IMR-90 (cell line): ENCODE data around the gene LPXN. TPM values are rescaled to one million over a fixed set of nuclear protein-coding genes. Genes with fewer than 3 reads are reported as not detected.

ENCODE experiments used
- ATAC-seq: fragments of 200-7000 bp; cut with Tn5 transposase; 2 replicates; pipeline ENCODE4 v1.9.1; 2020; ENCODE audit warnings: low read depth, mild to moderate bottlenecking, moderate library complexity
- BruUV-seq: library from RNA; stranded (reverse); fragments of 400-500 nt; replicated peaks from 2 replicates; lab custom pipeline; 2021; lab: Mats Ljungman, UMichigan
- CTCF ChIA-PET: fragments of 300-600 bp; formaldehyde crosslinking; extraction: SDS; loops from one replicate; lab custom pipeline; 2021; ENCODE audit warnings: antibody characterized with exemption; lab: Yijun Ruan, JAX
- POLR2A ChIA-PET: fragments of 300-600 bp; sonication (Branson Sonifier 250); formaldehyde crosslinking; loops from one replicate; lab custom pipeline; 2022; ENCODE audit warnings: antibody characterized with exemption; ENCODE audit not compliant: unreplicated experiment; lab: Charles Lee
- DNase-seq: peaks from one replicate; pipeline ENCODE4 v3.0.0; 2013
- H2AFZ ChIP-seq: replicated peaks from 2 replicates; pipeline ENCODE3; 2013; ENCODE audit warnings: low read length, mild to moderate bottlenecking; ENCODE audit not compliant: poor library complexity
- H2AK5ac ChIP-seq: 2 replicates; pipeline ENCODE4 v1.6.1; 2013; ENCODE audit warnings: low read depth, low read length, inconsistent platforms
- H2AK9ac ChIP-seq: replicated peaks from 2 replicates; pipeline ENCODE3; 2013; ENCODE audit warnings: mild to moderate bottlenecking, low read depth, low read length, moderate library complexity; ENCODE audit not compliant: poor library complexity
- H2BK120ac ChIP-seq: 2 replicates; pipeline ENCODE4 v1.6.1; 2013; ENCODE audit warnings: low read depth, low read length, inconsistent platforms
- H2BK15ac ChIP-seq: 3 replicates; pipeline ENCODE4 v1.6.1; 2013; ENCODE audit warnings: low read depth, low read length, inconsistent platforms
- H2BK20ac ChIP-seq: 2 replicates; pipeline ENCODE4 v1.6.1; 2013; ENCODE audit warnings: low read depth, mild to moderate bottlenecking, inconsistent platforms, low read length, moderate library complexity
- H2BK5ac ChIP-seq: 2 replicates; pipeline ENCODE4 v1.6.1; 2013; ENCODE audit warnings: mild to moderate bottlenecking, low read depth, low read length, inconsistent platforms; ENCODE audit not compliant: poor library complexity, severe bottlenecking
- H3K14ac ChIP-seq: replicated peaks from 2 replicates; pipeline ENCODE4 v1.6.1; 2013; ENCODE audit warnings: low read depth, low read length, inconsistent platforms
- H3K18ac ChIP-seq: 2 replicates; pipeline ENCODE4 v1.6.1; 2013; ENCODE audit warnings: low read depth, low read length, control low read depth
- H3K23ac ChIP-seq: 2 replicates; pipeline ENCODE4 v1.6.1; 2013; ENCODE audit warnings: low read depth, low read length, inconsistent platforms
- H3K27ac ChIP-seq: 2 replicates; pipeline ENCODE4 v1.5.1; 2013; ENCODE audit warnings: mild to moderate bottlenecking, control low read depth, low read length; ENCODE audit not compliant: insufficient read depth
- H3K27me3 ChIP-seq: 2 replicates; pipeline ENCODE4 v1.6.1; 2013; ENCODE audit warnings: low read length; ENCODE audit not compliant: control insufficient read depth, insufficient read depth
- H3K36me3 ChIP-seq: 2 replicates; pipeline ENCODE4 v1.6.1; 2013; ENCODE audit warnings: low read length, mixed read lengths; ENCODE audit not compliant: control insufficient read depth, insufficient read depth
- H3K4ac ChIP-seq: 2 replicates; pipeline ENCODE4 v1.6.1; 2013; ENCODE audit warnings: low read depth, low read length, inconsistent platforms
- H3K4me1 ChIP-seq: 2 replicates; pipeline ENCODE4 v1.6.1; 2013; ENCODE audit warnings: low read length, mixed read lengths; ENCODE audit not compliant: control insufficient read depth, insufficient read depth
- H3K4me2 ChIP-seq: 2 replicates; pipeline ENCODE4 v1.6.1; 2013; ENCODE audit warnings: low read depth, mild to moderate bottlenecking, control low read depth, low read length, moderate library complexity
- H3K4me3 ChIP-seq: 2 replicates; pipeline ENCODE4 v1.5.1; 2013; ENCODE audit warnings: low read depth, mild to moderate bottlenecking, control low read depth, low read length, moderate library complexity; ENCODE audit not compliant: insufficient read depth
- H3K56ac ChIP-seq: 2 replicates; pipeline ENCODE4 v1.6.1; 2013; ENCODE audit warnings: low read length, inconsistent platforms; ENCODE audit not compliant: insufficient read depth; ENCODE audit errors: extremely low read depth
- H3K79me1 ChIP-seq, 2 experiments: 2 replicates each; pipeline ENCODE4 v1.6.1; 2013; ENCODE audit warnings: low read length in 2 of 2, inconsistent platforms in 1 of 2, low read depth in 1 of 2
- H3K9ac ChIP-seq: 2 replicates; pipeline ENCODE4 v1.6.1; 2013; ENCODE audit warnings: low read depth, low read length, control low read depth
- H3K9me1 ChIP-seq: 2 replicates; pipeline ENCODE4 v1.6.1; 2013; ENCODE audit warnings: low read length, inconsistent platforms; ENCODE audit not compliant: insufficient read depth
- H3K9me3 ChIP-seq: 2 replicates; pipeline ENCODE4 v1.6.1; 2013; ENCODE audit warnings: low read length; ENCODE audit not compliant: control insufficient read depth, insufficient read depth
- H4K20me1 ChIP-seq: 2 replicates; pipeline ENCODE4 v1.6.1; 2013; ENCODE audit warnings: low read length, inconsistent platforms; ENCODE audit not compliant: insufficient read depth
- H4K5ac ChIP-seq: 2 replicates; pipeline ENCODE4 v1.6.1; 2013; ENCODE audit warnings: mild to moderate bottlenecking, low read depth, low read length, control low read depth
- H4K8ac ChIP-seq, 2 experiments: 2 replicates each; pipeline ENCODE4 v1.6.1; 2013; ENCODE audit warnings: low read depth in 2 of 2, low read length in 2 of 2, control low read depth in 1 of 2, inconsistent platforms in 1 of 2
- H4K91ac ChIP-seq: 2 replicates; pipeline ENCODE4 v1.6.1; 2013; ENCODE audit warnings: low read depth, low read length, inconsistent platforms; ENCODE audit not compliant: insufficient read depth
- BHLHE40 ChIP-seq: fragments of 150-350 bp; IDR thresholded peaks from 2 replicates; pipeline ENCODE4 v1.6.1; 2016; ENCODE audit warnings: mild to moderate bottlenecking, low read depth, low read length
- CEBPB ChIP-seq: IDR thresholded peaks from 2 replicates; pipeline ENCODE4 v1.6.1; 2012; ENCODE audit warnings: low read depth, low read length, improper control_type of control experiment
- CHD1 ChIP-seq: IDR thresholded peaks from 2 replicates; pipeline ENCODE4 v1.6.1; 2012; ENCODE audit warnings: low read depth, low read length, improper control_type of control experiment
- CTCF ChIP-seq: conservative IDR thresholded peaks from 2 replicates; pipeline ENCODE4 v1.5.1; 2012; ENCODE audit warnings: mild to moderate bottlenecking, low read depth, low read length, improper control_type of control experiment
- FOS ChIP-seq: fragments of 150-350 bp; IDR thresholded peaks from 2 replicates; pipeline ENCODE4 v1.6.1; 2016; ENCODE audit warnings: low read depth, low read length
- MAZ ChIP-seq: IDR thresholded peaks from 2 replicates; pipeline ENCODE4 v1.6.1; 2012; ENCODE audit warnings: low read depth, mild to moderate bottlenecking, low read length, improper control_type of control experiment, moderate library complexity, borderline replicate concordance
- MXI1 ChIP-seq: IDR thresholded peaks from 2 replicates; pipeline ENCODE4 v1.6.1; 2012; ENCODE audit warnings: low read depth, mild to moderate bottlenecking, low read length, moderate library complexity, borderline replicate concordance
- NFE2L2 ChIP-seq: fragments of 150-350 bp; IDR thresholded peaks from 2 replicates; pipeline ENCODE4 v1.6.1; 2016; ENCODE audit warnings: low read depth, mild to moderate bottlenecking, low read length
- RAD21 ChIP-seq: IDR thresholded peaks from 2 replicates; pipeline ENCODE4 v1.6.1; 2012; ENCODE audit warnings: low read length, improper control_type of control experiment
- RCOR1 ChIP-seq: IDR thresholded peaks from 2 replicates; pipeline ENCODE4 v1.6.1; 2012; ENCODE audit warnings: mild to moderate bottlenecking, low read length, improper control_type of control experiment; ENCODE audit not compliant: insufficient replicate concordance
- RFX5 ChIP-seq: IDR thresholded peaks from 2 replicates; pipeline ENCODE4 v1.8.0; 2012; ENCODE audit warnings: low read depth, mild to moderate bottlenecking, low read length, moderate library complexity
- SMC3 ChIP-seq: fragments of 150-350 bp; IDR thresholded peaks from 2 replicates; pipeline ENCODE4 v1.6.1; 2016; ENCODE audit warnings: low read depth, mild to moderate bottlenecking, antibody characterized with exemption, low read length, moderate library complexity
- WGBS, 2 experiments: methylation state at CpG; one replicate each; pipeline versions ENCODE4 v1.1.5 to v1.1.7; 2013; ENCODE audit warnings: missing lambda C conversion rate in 2 of 2; ENCODE audit not compliant: insufficient read length in 1 of 2; ENCODE audit errors: extremely low coverage in 2 of 2; 5-methylcytosine and 5-hydroxymethylcytosine counted together
- dilution Hi-C: fragments of 300-500 bp; cut with HindIII; formaldehyde crosslinking; loops from one replicate; pipeline ENCODE4 v1.14.3; 2018; ENCODE audit warnings: low sequenced_read_pairs; ENCODE audit not compliant: unreplicated experiment
- in situ Hi-C: fragments of 300-500 bp; cut with MboI; formaldehyde crosslinking; loops from 3 replicates; pipeline ENCODE4 v1.14.3; 2019; ENCODE audit warnings: low sequenced_read_pairs, inconsistent platforms, mixed read lengths
- intact Hi-C: fragments of 100-400 bp; cut with micrococcal nuclease; formaldehyde crosslinking; loops from 2 replicates; pipeline ENCODE4 v1.10.0; 2022
- polyA plus RNA-seq, 3 experiments: library from polyadenylated mRNA; depleted of rRNA; stranded (reverse); fragments of >200 nt; gene quantifications; 2 replicates each; pipeline ENCODE4 v1.2.3, GENCODE V29; 2012; ENCODE audit warnings: low replicate concordance in 1 of 3
- total RNA-seq: library from RNA; depleted of rRNA; stranded (reverse); fragments of >200 nt; gene quantifications from 2 replicates; pipeline ENCODE4 v1.2.3, GENCODE V29; 2012
- TF ChIP-seq, protein P1 (sequence below): fragments of 150-350 bp; IDR thresholded peaks from 2 replicates; pipeline ENCODE4 v1.6.1; 2017; ENCODE audit warnings: mild to moderate bottlenecking, antibody characterized with exemption, low read length, low read depth

Gene LPXN
- total and polyA plus RNA-seq, 2 of the 4 experiments (the other 2 are of a cell fraction), result 13.4 to 15.7 TPM

- CTCF ChIA-PET, result interaction anchor here (0.5 to 0.8 kb wide), 3 partner anchors 9 to 66 kb away, joined by 3 to 5 read pairs (median 4); no protein-coding TSS in a partner anchor
- H2AK9ac ChIP-seq, result no peak overlapping the region
- BruUV-seq, result no TSS peak
Measured at GRCh38 chr11:58586998-58587397, 11.3 kb upstream of the LPXN start.

More at GRCh38 chr11:58586998-58587397, 11.3 kb upstream of the LPXN start:
- Histone ChIP-seq H2AK5ac (no peak overlapping the region), H3K36me3 (peaks cover 5% of the 10 kb centered on the region; the same call in 1 of the 2 replicates), H3K9ac (no peak overlapping the region), H3K9me1 (no peaks in the 10 kb centered on the region), H4K20me1 (peaks cover 9% of the 10 kb centered on the region), H3K4me1 (no peaks in the 10 kb centered on the region), H3K18ac (no peak overlapping the region), H3K56ac (no peak overlapping the region), H2BK15ac (no peak overlapping the region), H4K8ac (no peak overlapping the region), H3K23ac (no peak overlapping the region), H2AFZ (no peak overlapping the region), H2BK20ac (no peak overlapping the region), H3K9me3 (no peaks in the 10 kb centered on the region), H3K27me3 (no peaks in the 10 kb centered on the region), H4K91ac (no peak overlapping the region), H4K5ac (no peak overlapping the region), H3K14ac (no peak overlapping the region), H2BK5ac (no peak overlapping the region), H3K79me1 (peaks cover 14 to 36% of the 10 kb centered on the region in 2 experiments), H3K4me3 (no peak overlapping the region), H3K4ac (no peak overlapping the region), H3K27ac (no peak overlapping the region), H2BK120ac (no peak overlapping the region), H3K4me2 (no peak overlapping the region)
- in situ Hi-C loops, result loop anchor here (25.0 kb wide), 1 partner anchor 975 kb away; no protein-coding TSS in a partner anchor
- DNase-seq (no peak), ATAC-seq (no peak)
- TF ChIP-seq RAD21 (no peak), RCOR1 (no peak), CTCF (no peak), MXI1 (no peak), MAZ (no peak), FOS (no peak), CHD1 (no peak), CEBPB (no peak), BHLHE40 (no peak), SMC3 (no peak), NFE2L2 (no peak), RFX5 (no peak)
- TF ChIP-seq, protein P1, sequence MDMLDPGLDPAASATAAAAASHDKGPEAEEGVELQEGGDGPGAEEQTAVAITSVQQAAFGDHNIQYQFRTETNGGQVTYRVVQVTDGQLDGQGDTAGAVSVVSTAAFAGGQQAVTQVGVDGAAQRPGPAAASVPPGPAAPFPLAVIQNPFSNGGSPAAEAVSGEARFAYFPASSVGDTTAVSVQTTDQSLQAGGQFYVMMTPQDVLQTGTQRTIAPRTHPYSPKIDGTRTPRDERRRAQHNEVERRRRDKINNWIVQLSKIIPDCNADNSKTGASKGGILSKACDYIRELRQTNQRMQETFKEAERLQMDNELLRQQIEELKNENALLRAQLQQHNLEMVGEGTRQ, result no peak
- dilution Hi-C loops, result no loop called here
- WGBS, 2 experiments, result no CpG with 5 or more reads among the region's 2 CpGs
- intact Hi-C loops, result no loop called here
- POLR2A ChIA-PET, result no interaction called here
